Stimulated activated CD4-positive, alpha-beta T cell treated with anti-CD3 and anti-CD28 coated beads, Interleukin-15, amount 100 ng/mL, for 1 hour (primary cell): ENCODE measurements around the gene HIF3A.
"Not testable (repeated sequence)": the region's sequence is repeated elsewhere in the genome, so short reads cannot be mapped to it uniquely, and the experiment has no call there.

Experiments used
- DNase-seq, 2 donors: peaks; one replicate each; pipeline ENCODE4 v3.0.0-alpha.2; 2020; ENCODE audit warnings: low read depth in 1 of 2, low spot score in 1 of 2

Gene HIF3A

DNA sequence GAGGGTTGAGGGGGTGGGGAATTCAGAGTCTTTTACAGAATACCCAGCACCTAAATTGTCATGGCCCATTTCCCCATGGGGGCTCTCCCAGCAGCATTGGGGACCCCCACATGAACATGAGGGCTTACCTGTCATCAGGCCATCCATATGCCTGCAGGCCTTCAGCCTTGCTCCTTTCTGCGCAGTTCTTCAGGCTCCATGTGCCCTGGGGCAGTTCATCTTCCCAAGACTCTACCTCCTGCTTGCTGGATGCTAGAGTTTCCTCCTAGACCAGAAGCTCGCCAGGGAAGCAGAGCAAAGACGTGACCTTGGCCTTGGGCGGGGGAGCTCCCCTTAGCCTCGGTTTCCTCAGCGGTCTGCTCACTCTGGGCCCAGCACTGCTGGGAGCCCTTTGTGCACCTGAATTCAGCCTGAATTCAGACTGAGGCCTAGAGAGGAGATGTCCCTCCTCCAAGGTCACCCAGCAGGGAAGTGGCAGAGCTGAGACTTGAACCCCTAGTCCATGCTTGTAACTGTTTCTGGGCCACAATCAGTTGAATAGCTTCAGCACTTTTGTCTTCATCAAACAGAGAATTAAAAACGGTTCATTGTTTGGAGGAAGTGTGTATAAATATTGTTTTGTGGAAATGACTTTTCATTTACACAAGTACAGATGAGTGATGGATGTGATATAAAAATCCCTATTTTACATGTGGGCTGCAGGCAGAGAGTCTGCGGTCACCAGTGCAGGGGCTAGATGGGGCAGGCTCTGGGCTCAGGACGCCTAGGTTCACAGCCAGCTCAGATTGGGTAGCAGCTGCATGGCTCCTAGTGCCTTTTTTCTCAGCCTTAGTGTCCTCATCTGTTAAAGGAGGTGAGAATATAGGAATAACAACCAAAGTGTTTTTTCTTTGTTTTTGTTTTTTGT lies 59.6 kb downstream of the HIF3A start:
- no peak for DNase-seq

DNA sequence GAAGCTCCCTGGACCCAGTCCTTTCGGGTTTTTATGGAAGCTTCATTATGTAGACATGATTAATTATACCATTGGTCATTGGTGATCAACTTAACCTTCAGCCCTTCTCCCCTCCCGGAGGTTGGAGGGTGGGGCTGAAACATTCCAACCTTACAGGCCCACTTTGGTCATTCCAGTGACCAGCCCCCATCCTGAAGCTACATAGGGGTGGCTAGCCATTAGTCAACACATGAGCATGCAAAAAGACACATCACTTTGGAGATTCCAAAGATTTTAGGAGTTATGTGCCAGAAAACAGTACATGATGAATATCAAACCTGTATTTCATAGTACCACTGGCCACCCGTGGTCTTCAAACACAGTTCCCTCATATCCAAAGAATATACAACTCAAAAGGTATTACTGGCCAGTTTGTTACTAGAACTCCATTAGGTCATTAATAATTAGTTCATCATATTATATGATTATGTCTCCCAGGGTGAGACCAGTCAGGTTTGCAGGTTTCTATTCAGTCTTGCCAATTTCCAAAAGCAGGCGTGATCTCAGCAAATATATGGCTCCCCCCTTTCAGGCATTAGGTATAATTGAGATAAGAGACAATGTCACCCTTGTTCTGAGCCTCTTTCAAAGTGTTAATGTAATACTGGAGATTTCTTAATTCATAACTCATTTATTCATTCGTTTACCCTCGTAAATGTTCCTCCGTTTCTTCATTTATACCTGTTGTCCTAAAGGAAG lies 61.2 kb downstream of the HIF3A start:
- no peak for DNase-seq

DNA sequence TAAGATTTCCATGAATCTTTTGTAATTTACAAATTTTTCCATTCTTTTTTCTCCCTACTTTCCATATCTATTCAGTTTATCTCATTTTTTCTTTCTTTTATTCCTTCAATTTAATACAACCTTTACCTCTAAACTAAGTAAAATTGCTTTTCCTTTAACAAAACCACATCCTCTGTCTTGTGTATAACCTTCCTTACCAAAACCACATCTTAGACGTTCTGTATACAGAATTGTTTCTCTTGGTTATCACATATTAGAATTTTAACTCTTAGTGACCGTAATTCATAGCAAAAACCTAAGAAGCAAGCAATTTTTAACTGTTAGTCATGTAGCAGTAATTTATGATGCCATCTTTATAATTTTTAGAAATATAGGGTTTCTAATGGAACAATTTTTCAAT lies 65.1 kb downstream of the HIF3A start:
- DNase-seq: no peak

DNA sequence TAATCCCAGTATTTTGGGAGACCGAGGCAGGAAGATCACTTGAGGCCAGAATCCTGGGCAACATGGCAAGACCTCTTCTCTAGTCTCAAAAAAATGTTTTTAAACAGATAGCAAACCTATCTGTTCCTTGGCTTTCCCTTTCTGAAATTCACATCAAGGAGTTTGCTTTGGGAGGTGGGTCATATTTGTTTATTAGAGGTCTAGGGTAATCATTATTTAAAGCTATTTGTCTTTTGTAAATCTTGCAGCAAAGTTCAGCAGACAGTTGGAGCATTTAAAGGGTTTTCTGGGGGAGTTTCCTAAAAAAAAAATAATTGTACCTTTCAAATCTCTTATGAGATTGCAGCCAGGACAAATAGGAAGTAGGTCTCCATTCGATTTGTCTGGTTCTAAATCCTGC lies 67.5 kb downstream of the HIF3A start:
- DNase-seq: no peak

DNA sequence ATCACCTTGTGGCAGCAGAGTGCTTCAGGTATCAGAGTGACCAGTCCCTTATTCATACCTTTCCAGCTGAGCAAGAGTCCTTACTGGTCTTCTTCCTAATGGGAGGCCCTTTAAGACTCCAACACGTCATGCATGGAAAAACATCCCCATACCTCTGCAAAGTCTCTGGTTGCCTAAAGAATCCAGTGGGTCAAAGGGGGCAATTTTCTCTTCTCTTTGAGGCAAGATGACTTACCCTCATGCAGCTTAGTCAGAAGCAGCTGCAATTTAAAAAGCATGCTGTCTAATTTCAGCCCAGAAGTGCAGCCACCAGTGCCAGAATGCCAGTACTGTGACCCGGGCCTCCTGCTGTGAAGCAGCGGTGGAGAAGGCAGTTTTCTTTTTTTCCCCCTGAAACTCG lies 68.7 kb downstream of the HIF3A start:
- no peak for DNase-seq

DNA sequence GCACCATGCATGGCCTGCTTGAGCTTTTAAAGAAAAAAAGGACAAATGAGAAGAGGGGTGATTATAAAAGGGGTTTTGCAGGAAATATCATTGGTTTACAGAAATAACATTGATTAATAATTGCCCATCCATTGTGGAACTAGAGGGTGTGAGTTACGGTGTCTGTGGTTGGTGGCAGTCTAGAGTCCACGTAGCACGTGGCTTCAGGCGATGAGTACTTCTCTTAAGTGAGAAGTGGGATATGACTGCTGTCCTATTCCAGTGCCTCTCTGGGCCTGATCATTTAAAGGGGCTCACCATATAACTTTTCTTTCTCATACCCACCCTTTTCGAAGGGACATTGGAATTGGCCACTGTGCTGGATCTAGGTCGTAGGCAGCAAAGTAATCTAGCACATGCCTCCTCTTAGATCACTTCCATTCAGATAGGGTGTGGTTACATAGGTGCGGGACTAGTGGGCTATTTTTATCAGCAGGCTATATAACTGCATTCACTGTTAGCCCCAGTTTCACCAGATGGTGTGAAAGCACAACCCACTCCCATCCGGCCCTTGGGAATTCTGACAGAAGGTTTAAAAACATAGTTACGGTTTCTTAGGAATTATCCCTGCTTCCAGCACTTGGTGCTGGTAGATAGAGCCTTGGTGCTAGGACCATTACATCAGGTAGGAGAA lies 69.9 kb downstream of the HIF3A start:
- DNase-seq: no peak

DNA sequence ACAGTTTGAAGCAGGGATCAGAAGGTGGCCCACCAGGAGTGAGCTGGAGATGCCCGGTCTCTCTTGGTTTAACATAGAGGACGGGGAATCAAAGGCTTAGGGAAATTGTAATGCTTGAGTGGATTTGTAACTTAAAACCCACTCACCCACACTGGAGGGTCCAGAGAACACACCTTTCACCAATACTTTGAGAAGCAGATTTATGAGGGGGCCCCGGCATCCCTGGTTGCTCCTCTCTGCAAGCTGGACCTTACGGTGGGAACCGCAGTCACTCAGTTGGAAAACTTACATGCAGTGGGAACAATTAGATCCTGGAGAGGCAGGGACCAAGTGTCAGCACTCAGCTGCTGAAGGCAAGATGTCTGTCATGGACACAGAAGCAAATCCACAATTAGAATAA lies 70.6 kb downstream of the HIF3A start:
- DNase-seq: no peak

DNA sequence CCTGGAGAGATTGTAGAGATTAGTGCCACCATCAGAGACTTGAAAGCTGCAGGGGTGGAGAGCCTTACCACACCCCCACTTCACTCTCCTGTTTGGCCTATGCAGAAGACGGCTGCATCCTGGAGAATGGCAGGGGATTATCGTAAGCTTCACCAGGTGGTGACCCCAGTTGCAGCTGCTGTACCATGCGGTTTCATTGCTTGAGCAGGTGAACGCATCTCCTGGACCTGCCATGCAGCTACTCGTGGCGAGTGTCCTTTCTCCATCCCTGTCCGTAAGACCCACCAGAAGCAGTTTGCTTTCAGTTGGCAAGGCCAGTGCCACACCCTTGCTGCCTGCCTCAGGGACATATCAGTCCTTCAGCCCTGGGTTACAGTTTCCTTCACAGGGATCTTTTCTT lies 71.3 kb downstream of the HIF3A start:
- no peak for DNase-seq

DNA sequence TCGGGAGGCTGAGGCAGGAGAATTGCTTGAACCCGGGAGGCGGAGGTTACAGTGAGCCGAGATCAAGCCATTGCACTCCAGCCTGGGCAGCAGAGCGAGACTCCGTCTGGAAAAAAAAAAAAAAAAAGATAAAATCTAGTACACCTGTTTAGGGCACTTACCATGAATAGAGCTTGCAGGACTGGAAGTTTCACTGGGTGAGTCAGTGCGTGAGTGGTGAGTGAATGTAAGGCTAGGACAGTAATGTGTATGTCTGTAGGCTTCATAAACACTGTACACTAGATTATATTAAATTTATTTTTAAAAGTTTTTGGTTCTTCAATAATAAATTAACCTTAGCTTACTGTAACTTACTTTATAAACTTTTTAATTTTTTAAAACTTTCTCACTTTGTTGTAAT lies 73.0 kb downstream of the HIF3A start:
- no peak for DNase-seq

DNA sequence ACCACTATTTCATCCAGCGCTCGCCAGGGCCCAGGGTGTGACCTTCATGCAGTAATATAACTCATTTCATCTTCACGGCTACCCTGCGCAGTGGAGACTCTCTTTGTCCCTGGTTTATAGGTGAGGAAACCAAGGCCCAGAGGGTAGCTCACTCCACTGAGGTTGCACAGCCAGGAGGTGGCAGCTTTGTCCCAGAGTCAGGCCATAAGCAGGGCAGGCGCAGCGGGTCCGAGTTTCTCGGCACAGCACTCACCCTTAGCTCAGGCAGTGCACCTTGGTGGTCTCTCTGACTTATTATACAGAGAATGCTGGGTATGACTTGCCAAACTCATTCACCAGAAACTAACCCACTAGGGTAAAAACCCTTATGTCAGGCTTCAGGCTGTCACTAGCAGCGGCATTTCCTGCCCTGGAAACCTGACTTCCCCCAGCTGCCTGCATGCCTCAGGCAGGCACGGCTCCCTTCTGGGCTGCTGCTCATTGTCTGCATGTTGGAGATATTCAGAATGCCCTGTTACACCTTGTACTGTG lies 74.6 kb downstream of the HIF3A start:
- no peak for DNase-seq

DNA sequence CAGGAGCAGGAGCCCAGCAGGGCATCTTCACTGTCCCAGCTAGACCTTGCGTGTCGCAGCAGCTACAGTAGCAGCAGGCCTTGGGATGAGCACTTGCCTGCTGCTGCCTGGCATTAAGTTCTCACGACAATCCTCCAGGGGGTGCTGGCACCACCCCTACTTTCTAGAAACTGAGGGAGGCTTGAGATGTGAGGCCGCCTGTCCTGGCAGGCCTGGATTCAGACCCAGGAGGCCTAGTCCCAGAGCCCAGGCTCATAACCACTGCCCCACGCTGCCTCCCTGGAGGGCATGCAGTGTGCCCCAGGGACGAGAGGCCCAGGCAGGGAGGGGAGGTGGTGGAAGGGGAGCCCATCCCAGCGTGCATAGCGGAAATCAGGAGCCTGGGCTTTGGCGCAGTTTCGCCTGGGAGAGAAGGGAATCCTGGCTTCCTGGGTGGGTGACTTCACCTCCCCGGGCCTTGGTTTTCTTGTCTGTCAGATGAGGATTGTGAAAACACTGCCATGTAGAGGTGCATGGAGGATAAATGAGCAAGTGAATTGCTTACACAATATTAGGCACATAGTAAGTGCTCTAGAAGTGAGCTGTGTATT lies 76.2 kb downstream of the HIF3A start:
- DNase-seq: no peak

DNA sequence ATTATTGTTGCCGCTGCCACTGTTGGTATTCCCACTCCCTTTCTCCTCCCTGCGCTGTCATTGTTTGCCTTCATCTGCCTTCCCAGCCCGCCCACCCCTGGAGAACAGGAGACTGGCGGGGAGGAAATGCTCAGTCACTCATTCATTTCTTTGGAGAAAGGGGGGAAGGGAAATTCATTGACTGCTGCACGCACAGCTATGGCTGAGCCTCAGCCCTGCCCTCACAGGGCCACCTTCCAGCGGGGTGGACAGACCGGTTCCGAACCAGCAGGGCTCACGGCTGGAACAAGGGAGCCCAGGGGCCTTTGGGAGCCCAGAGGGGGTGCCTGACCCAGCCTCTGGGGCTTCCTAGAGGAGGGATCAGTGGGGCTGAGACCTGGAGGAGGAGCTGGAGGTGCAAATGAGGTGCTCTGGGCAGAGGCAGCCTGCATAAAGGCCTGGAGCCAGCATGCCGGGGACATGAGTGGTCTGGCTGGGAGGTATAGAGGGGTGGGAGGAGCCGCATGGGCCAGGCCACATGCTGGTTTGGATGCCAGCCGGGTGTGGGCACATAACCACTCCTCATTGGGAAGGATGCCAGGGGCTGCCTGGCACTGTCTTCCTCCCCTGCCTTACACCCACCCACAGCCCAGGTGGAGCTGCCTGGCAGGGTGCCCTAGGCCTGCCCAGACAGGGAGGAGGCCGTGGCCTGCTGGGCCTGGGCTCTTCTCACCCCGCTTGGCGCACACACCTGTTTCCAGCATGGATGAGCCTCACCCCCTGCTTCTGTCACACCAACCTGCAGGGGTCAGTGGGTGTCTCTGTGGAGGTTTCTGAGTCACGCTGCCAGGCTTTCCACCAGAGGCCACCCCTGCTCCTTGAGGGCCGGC lies 76.9 kb downstream of the HIF3A start:
- DNase-seq: no peak

DNA sequence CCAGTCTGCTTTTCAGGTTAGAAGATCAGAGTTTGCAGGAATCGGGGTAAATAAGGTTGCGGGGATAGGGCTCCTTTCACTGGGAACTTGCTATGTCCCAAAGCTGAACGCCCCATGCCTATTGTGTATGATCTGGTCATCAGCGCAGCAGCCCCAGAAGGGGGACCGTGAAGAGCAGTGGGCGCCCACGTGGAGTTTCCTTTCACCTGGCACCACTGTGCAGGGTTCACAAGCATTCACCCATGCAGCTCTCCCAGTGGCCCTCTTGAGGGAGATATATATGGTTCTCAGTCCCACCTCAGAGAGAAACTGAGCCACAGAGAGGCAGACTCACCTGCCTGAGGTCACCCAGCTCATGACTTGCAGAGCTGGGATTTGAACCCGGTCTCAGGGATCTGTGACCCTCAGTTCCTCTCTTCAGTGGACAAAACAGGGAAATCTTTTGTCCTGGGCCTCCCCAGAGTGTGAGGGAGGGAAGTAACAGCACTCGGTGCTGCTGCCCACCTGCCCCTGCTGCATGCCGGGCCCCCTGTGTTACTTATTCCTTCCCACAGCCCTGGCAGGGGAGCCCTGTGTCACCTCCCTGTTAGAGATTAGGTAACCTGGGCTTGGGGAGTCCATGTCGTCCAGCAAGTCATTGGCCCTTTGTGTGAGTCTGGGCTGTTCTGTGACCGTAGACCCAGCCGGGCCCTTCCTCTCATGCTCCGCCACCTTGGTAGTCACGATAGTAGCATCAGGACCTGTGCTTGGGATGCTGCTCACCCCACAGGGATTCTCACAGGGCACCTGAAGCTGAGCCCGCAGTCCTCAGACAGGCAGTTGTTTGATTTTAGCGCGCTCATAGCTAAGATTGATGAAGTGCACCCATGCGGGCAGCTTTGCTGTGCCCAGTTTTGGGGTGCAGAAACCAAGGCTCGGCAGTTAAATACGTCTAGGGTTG lies 78.0 kb downstream of the HIF3A start:
- no peak for DNase-seq

DNA sequence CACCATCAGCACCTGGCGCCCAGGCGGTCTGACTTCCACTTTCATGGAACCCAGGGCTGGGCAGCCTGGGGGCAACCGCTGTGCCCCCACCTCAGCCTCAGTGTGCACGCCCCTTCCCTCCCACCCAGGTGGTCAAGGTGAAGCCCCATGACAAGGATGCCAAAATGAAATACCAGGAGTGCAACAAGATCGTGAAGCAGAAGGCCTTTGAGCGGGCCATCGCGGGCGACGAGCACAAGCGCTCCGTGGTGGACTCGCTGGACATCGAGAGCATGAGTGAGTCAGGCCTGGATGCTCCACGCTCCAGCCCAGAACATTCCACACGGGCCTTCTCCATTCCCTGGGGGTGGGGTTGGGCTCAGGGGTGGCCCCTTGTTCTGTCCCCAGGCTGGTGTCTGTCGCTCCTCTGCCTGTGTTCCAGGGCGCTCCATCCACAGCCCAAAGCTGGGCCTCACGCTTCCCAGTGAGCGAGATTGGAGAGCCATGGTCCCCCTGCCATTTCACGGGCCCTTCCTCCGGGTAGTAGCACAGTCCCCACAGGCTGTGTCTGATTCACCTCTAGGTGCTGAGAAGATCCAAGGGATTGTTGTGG lies 78.7 kb downstream of the HIF3A start:
- not testable (repeated sequence) for DNase-seq

DNA sequence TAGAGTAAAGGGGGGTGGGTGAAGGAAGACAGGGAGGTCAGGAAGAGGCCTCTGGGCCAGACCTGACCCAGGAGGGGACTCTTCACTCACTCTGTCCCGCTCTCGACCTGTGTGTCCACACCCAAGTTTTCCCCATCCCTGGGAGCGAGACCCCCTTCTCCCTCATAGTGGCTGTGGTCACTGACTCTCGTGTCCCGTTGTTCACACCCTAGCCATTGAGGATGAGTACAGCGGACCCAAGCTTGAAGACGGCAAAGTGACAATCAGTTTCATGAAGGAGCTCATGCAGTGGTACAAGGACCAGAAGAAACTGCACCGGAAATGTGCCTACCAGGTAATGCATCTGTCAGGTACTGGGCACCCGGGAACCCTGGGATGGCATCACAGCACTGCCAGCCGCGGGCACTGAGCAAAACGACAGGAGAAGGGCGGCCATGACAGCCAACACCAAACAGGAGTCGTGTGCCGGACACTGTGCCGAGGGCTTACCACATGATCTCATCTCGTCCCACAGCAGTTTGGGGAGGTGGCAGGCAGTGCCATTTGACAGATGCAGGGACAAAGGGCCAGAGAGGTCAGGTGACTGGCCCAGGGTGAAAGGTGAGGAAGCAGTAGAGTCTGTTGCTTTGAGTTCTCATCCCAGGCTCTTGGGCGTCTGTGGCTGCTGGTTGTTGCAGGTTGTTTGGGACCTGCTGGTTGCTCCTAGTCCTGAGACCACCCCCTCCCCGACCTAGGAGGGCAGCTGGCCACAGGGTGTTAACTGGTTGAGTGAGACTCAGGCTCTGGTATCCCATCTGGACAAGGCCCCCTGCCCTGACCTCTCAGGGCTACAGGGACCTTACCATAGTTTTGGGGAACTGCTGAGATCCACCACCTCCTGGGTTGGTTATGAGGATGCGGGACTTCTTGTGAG lies 79.7 kb downstream of the HIF3A start:
- DNase-seq: no peak

DNA sequence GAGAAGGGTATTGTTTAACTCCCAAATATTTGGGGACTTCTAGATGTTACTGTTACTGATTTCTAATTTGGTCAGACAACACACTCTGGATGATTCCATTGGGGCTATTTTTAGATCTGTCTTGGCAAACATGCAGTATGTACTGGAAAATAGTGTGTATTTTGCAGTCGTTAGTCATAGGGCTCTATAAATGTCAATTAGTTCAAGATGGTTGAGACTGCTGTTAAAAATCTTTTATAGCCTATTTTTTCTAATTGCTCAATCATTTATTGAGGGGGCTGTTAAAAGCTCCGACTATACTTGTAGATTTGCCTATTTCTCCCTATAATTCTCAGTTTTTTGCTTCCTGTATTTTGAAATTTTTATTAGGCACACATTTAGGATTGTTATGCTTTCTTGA lies 81.4 kb downstream of the HIF3A start:
- no peak for DNase-seq

DNA sequence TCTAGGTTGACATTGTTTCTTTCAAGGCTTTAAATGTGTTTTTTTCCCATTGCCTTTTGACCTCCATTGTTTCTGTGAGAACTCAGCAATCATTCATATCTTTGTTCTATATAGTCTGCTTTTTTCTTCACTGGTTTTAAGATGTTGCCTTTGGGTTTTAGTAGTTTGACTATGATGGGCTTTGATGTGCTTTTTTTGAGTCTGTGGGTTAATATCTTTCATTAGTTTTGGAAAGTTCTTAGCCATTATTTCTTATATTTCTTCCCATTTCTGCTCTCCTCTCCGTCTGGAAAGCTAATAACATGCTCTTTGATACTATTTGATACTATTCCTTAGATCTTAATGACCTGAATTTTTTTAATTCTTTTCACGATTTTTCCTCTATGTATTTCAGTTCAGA lies 83.8 kb downstream of the HIF3A start:
- DNase-seq: no peak

DNA sequence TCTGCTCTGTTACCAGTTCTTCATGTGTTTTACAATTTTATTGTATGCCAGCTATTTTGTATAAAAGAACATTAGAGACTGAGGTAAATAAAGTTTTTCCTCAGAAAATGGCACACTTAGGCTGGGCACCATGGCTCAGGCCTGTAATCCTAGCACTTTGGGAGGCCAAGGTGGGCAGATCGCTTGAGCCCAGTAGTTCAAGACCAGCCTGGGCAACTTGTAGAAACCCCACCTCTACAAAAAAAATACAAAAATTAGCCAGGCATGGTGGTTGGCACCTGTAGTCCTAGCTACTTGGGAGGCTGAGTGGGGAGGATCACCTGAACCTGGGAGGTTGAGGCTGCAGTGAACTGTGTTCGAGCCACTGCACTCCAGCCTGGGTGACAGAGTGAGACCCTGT lies 84.5 kb downstream of the HIF3A start:
- DNase-seq: no peak
